ENCODE results near the gene TRIAP1.

Gene TRIAP1

GRCh38 chr12:120432772-120433525, 13.2 kb downstream of the TRIAP1 start:
- ATAC-seq, result no peak
- no peak for TF ChIP-seq POU6F1 (CRISPR knock-in tag; IDR thresholded peaks at IDR 0.05; ENCODE audit: borderline replicate concordance, low read depth)
- TF ChIP-seq BACH2 (CRISPR knock-in tag; IDR thresholded peaks at IDR 0.05; ENCODE audit: borderline replicate concordance), result no peak
- TF ChIP-seq GLIS3 (CRISPR knock-in tag; IDR thresholded peaks at IDR 0.05), result no peak
- TF ChIP-seq TOX (CRISPR knock-in tag; IDR thresholded peaks at IDR 0.05; ENCODE audit: borderline replicate concordance), result no peak
- TF ChIP-seq ZNF70 (CRISPR knock-in tag; IDR thresholded peaks at IDR 0.05), result no peak

DNA sequence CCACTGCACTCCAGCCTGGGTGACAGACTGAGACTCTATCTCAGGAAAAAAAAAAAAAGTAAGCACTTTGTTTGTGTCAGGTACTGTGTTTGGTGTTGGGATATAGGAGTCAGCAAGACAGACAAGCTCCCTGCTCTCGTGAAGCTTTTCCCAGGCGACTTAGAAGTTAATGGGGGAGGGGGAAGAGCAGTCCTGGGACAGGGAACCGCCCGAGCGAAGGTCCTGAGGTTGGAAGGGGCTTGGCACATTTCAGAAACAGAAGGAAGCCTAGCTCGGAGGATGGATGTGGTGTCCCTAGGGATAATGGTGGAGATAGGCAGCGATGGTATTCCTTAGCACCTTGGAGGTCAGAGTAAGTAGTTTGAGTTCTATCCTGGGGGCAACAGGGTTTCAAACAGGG, 16.8 kb downstream of the TRIAP1 start:
- TF ChIP-seq, protein P1, sequence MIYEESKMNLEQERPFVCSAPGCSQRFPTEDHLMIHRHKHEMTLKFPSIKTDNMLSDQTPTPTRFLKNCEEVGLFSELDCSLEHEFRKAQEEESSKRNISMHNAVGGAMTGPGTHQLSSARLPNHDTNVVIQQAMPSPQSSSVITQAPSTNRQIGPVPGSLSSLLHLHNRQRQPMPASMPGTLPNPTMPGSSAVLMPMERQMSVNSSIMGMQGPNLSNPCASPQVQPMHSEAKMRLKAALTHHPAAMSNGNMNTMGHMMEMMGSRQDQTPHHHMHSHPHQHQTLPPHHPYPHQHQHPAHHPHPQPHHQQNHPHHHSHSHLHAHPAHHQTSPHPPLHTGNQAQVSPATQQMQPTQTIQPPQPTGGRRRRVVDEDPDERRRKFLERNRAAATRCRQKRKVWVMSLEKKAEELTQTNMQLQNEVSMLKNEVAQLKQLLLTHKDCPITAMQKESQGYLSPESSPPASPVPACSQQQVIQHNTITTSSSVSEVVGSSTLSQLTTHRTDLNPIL (CRISPR knock-in tag; IDR thresholded peaks at IDR 0.05; ENCODE audit: low read depth), result no peak
- TF ChIP-seq TSHZ2 (CRISPR knock-in tag; IDR thresholded peaks at IDR 0.05) (no peak), ARNTL (CRISPR knock-in tag; IDR thresholded peaks at IDR 0.05; ENCODE audit: borderline replicate concordance, low read depth) (no peak), ZC3H10 (CRISPR knock-in tag; IDR thresholded peaks at IDR 0.05) (no peak), OSR1 (CRISPR knock-in tag; IDR thresholded peaks at IDR 0.05) (no peak), TCF4 (CRISPR knock-in tag; IDR thresholded peaks at IDR 0.05; ENCODE audit: borderline replicate concordance) (no peak), PPARA (CRISPR knock-in tag; IDR thresholded peaks at IDR 0.05; ENCODE audit: borderline replicate concordance) (no peak), TOX (CRISPR knock-in tag; IDR thresholded peaks at IDR 0.05; ENCODE audit: borderline replicate concordance) (no peak), ZNF565 (CRISPR knock-in tag; conservative IDR thresholded peaks at IDR 0.05; ENCODE audit: low read depth) (no peak), PATZ1 (CRISPR knock-in tag; IDR thresholded peaks at IDR 0.05; ENCODE audit: borderline replicate concordance) (no peak), RARB (CRISPR knock-in tag; IDR thresholded peaks at IDR 0.05) (no peak), BACH2 (CRISPR knock-in tag; IDR thresholded peaks at IDR 0.05; ENCODE audit: borderline replicate concordance) (no peak), CSRNP3 (CRISPR knock-in tag; IDR thresholded peaks at IDR 0.05) (no peak), ESRRG (CRISPR knock-in tag; IDR thresholded peaks at IDR 0.05) (no peak), ZNF70 (CRISPR knock-in tag; IDR thresholded peaks at IDR 0.05) (no peak), SNAI2 (CRISPR knock-in tag; IDR thresholded peaks at IDR 0.05) (no peak), ZFP30 (CRISPR knock-in tag; IDR thresholded peaks at IDR 0.05) (no peak), GLIS3 (CRISPR knock-in tag; IDR thresholded peaks at IDR 0.05) (no peak), POU6F1 (CRISPR knock-in tag; IDR thresholded peaks at IDR 0.05; ENCODE audit: borderline replicate concordance, low read depth) (no peak)
- no peak for ATAC-seq

Measured in SK-N-SH treated with all-trans-retinoic acid at 6 μM for 48 hours (cell line).